Nephron (organoid): Measurements from ENCODE around the gene LRTM2.

Experiments
- H3K27ac Mint-ChIP-seq, 3 experiments: 2 replicates each; pipeline ENCODE4 v1.8.0; 2020; ENCODE audit warnings: mixed read lengths in 3 of 3, mild to moderate bottlenecking in 2 of 3, moderate library complexity in 1 of 3
- H3K27me3 Mint-ChIP-seq: 2 replicates; pipeline ENCODE4 v1.8.0; 2021; ENCODE audit warnings: low read depth, mild to moderate bottlenecking, moderate library complexity, mixed read lengths
- H3K36me3 Mint-ChIP-seq: 2 replicates; pipeline ENCODE4 v1.8.0; 2020; ENCODE audit warnings: low read depth, mixed read lengths
- H3K4me1 Mint-ChIP-seq: 2 replicates; pipeline ENCODE4 v1.8.0; 2020; ENCODE audit warnings: mixed read lengths
- H3K4me3 Mint-ChIP-seq, 3 experiments: 2 replicates each; pipeline ENCODE4 v1.8.0; 2020; ENCODE audit warnings: mild to moderate bottlenecking in 3 of 3, mixed read lengths in 3 of 3, moderate library complexity in 2 of 3
- H3K9me3 Mint-ChIP-seq: 2 replicates; pipeline ENCODE4 v1.8.0; 2020; ENCODE audit warnings: mixed read lengths
- CTCF ChIP-seq, 3 experiments: fragments of 200-600 bp; sonication (generic); IDR thresholded peaks; one replicate each; pipeline ENCODE4 v1.5.0; 2021; ENCODE audit warnings: antibody characterized with exemption in 3 of 3; ENCODE audit not compliant: unreplicated experiment in 3 of 3

LRTM2 gene

GRCh38 chr12:1823237-1823636 lies 2.9 kb downstream of the LRTM2 start:
- Mint-ChIP-seq H3K9me3 (no peaks in the 10 kb centered on the region), H3K27me3 (peaks cover 66% of the 10 kb centered on the region)
- TF ChIP-seq CTCF (IDR thresholded peaks at IDR 0.05; ENCODE audit: unreplicated experiment in 3 of 3), result no peak

GRCh38 chr12:1825382-1826102 lies 5.2 kb downstream of the LRTM2 start:
- Mint-ChIP-seq H3K4me1 (peaks cover 5% of the 10 kb centered on the region), H3K4me3 (no peak overlapping the region), H3K27me3 (peaks cover 67% of the 10 kb centered on the region), H3K36me3 (no peaks in the 10 kb centered on the region), H3K27ac (no peak overlapping the region), H3K9me3 (no peaks in the 10 kb centered on the region)
- TF ChIP-seq CTCF (IDR thresholded peaks at IDR 0.05; ENCODE audit: unreplicated experiment in 3 of 3), result no peak

More at GRCh38 chr12:1823237-1823636, 2.9 kb downstream of the LRTM2 start:
- no peaks in the 10 kb centered on the region for H3K36me3 Mint-ChIP-seq
- H3K4me3 Mint-ChIP-seq, result no peak overlapping the region
- H3K4me1 Mint-ChIP-seq, result peaks cover 18% of the 10 kb centered on the region
- no peak overlapping the region for H3K27ac Mint-ChIP-seq

GRCh38 chr12:1826401-1826800 lies 6.0 kb downstream of the LRTM2 start:
- Mint-ChIP-seq H3K4me1 (peaks cover 4% of the 10 kb centered on the region), H3K27ac (no peak overlapping the region), H3K36me3 (no peaks in the 10 kb centered on the region), H3K9me3 (no peaks in the 10 kb centered on the region), H3K4me3 (no peak overlapping the region), H3K27me3 (peaks cover 67% of the 10 kb centered on the region)
- TF ChIP-seq CTCF (IDR thresholded peaks at IDR 0.05; ENCODE audit: unreplicated experiment in 3 of 3), result no peak

- peaks cover 65% of the 10 kb centered on the region for H3K27me3 Mint-ChIP-seq
Measured at GRCh38 chr12:1826867-1827705, 6.7 kb downstream of the LRTM2 start.

More at GRCh38 chr12:1826867-1827705, 6.7 kb downstream of the LRTM2 start:
- peaks cover 4% of the 10 kb centered on the region for H3K4me1 Mint-ChIP-seq
- H3K4me3 Mint-ChIP-seq, result no peak overlapping the region
- no peaks in the 10 kb centered on the region for H3K36me3 Mint-ChIP-seq
- H3K9me3 Mint-ChIP-seq, result no peaks in the 10 kb centered on the region
- no peak overlapping the region for H3K27ac Mint-ChIP-seq
- TF ChIP-seq CTCF (IDR thresholded peaks at IDR 0.05; ENCODE audit: unreplicated experiment in 3 of 3), result no peak
